ENCODE measurements around the gene USH2A. TPM values are rescaled to one million over a fixed set of nuclear protein-coding genes. Genes with fewer than 3 reads are reported as not detected.

Gene USH2A
- total and polyA plus RNA-seq, 4 donors, result 0.09 to 0.39 (median 0.15) TPM

DNA sequence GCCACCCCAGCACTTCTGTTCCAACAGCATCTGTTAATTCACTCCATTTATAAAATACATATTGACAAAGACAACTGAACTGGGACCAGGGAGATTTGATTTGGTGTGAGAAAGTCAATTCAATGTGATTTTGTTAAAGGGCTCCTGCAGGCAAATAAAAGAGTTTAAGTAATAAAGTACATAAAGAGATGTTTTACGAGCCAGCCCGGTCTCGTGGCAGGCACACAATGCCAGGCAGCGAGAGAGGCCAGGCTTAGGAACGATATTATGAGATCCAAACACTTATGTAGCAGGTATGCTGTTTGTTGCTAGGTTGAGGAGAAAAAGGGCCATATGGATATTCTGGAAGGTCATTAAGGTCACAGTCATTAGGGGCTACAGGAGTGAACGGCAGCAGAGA lies 629.1 kb downstream of the USH2A start:
- WGBS (ENCODE audit: insufficient coverage), result 21% methylated on average over 6 of the region's 6 CpGs
- H3K36me3 ChIP-seq (ENCODE audit: control insufficient read depth, insufficient read depth, low read length), result no peaks in the 10 kb centered on the region
- H3K27me3 ChIP-seq (ENCODE audit: control insufficient read depth, insufficient read depth, low read length), result no peaks in the 10 kb centered on the region
- H3K9me3 ChIP-seq (ENCODE audit: control insufficient read depth, insufficient read depth, low read length), result no peaks in the 10 kb centered on the region
- H3K27ac ChIP-seq (ENCODE audit: low read depth, low read length), result no peak overlapping the region
- H3K4me3 ChIP-seq (ENCODE audit: low read depth, low read length), result no peak overlapping the region
- H3K4me1 ChIP-seq (ENCODE audit: control insufficient read depth, insufficient read depth, low read length), result no peaks in the 10 kb centered on the region
- DNase-seq (ENCODE audit: low read depth in 4 of 6, low spot score in 6 of 6), result peak in 1 of 6 donors; percentile 36

DNA sequence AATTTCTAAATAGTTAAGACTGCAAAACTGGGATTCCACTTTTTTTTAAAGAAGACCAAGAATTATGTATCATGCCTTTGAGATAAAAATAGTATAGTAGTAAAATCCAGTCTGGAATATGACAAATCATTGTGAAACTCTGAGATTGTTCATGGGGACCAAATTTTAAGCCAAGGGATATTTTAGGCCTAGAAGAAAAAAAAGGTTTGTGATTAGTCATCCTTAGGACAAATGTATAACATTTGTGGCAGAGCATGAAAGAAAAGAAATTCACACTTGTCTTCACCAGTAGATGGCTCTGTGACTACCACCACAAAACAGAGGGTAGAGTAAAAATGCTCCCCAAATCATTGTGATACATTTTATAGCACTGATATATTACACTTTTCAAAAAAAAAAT lies 630.1 kb downstream of the USH2A start:
- Histone ChIP-seq H3K36me3 (ENCODE audit: control insufficient read depth, insufficient read depth, low read length) (no peaks in the 10 kb centered on the region), H3K9me3 (ENCODE audit: control insufficient read depth, insufficient read depth, low read length) (no peaks in the 10 kb centered on the region), H3K27me3 (ENCODE audit: control insufficient read depth, insufficient read depth, low read length) (no peaks in the 10 kb centered on the region), H3K4me3 (ENCODE audit: low read depth, low read length) (no peak overlapping the region), H3K27ac (ENCODE audit: low read depth, low read length) (no peak overlapping the region), H3K4me1 (ENCODE audit: control insufficient read depth, insufficient read depth, low read length) (no peaks in the 10 kb centered on the region)
- DNase-seq (ENCODE audit: low read depth in 4 of 6, low spot score in 6 of 6), result peak in 2 of 6 donors; percentile 10 to 52

DNA sequence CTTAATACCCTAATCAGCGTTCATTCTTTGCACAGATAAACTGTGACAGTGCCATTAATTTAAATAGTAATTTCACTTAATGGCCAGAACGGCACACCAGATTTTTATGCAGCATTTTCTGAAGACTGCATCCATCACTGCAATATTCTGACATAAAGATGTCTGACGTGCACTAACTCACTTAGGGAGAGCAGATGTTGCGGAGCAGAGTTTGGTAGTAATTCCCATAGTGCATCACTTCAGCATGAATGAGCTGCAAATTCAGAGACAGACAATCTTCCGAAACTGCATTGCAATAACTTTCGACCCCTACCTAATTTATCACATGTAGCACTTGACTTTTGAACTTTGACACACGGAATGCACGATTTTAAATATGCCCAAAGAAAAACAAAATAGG lies 630.8 kb downstream of the USH2A start:
- no peaks in the 10 kb centered on the region for H3K4me1 ChIP-seq (ENCODE audit: control insufficient read depth, insufficient read depth, low read length)
- WGBS (ENCODE audit: insufficient coverage), result 47% methylated on average over 3 of the region's 8 CpGs
- no peak overlapping the region for H3K4me3 ChIP-seq (ENCODE audit: low read depth, low read length)
- no peak overlapping the region for H3K27ac ChIP-seq (ENCODE audit: low read depth, low read length)
- peak in 1 of 6 donors; percentile 59 for DNase-seq (ENCODE audit: low read depth in 4 of 6, low spot score in 6 of 6)
- no peaks in the 10 kb centered on the region for H3K9me3 ChIP-seq (ENCODE audit: control insufficient read depth, insufficient read depth, low read length)
- no peaks in the 10 kb centered on the region for H3K27me3 ChIP-seq (ENCODE audit: control insufficient read depth, insufficient read depth, low read length)
- no peaks in the 10 kb centered on the region for H3K36me3 ChIP-seq (ENCODE audit: control insufficient read depth, insufficient read depth, low read length)

DNA sequence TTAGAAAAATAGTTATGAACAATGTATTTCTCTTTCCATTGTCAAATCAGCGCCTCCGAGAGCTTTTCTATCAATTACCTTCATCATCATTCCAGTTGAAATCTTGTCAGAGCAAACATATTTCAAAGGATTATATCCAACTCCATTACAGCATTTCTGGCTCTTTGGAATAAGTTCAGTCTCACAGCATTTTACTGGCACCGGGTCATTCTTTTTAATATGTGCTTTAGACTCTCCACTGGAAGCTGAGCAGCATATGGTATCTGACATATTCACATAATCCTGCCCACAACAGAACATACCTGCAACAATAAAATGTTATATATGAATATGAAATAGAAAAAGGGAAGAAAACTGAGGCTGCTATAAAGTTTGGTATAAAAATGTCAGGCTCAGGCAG lies 633.3 kb downstream of the USH2A start:
- DNase-seq (ENCODE audit: low read depth in 4 of 6, low spot score in 6 of 6), result peak in 1 of 6 donors; percentile 23

DNA sequence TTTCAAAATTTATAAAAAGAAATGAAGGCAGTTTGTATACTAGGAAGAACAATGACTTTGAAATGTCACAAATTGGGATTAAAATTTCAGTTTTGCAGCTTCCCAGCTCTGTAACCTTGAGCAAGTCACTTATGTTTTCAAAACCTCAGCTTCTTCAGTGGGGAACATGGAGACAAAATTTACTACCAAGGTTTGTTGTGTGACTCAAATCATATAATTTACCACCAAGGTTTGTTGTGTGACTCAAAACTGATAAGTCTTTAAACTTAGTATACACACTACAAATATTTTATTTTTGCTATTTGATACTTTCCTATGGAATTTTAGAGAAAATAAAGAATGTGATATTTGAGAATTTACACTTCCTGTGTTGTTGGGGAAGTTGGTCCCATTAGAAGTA lies 636.3 kb downstream of the USH2A start:
- no peak for DNase-seq (ENCODE audit: low read depth in 4 of 6, low spot score in 6 of 6)
- Histone ChIP-seq H3K36me3 (ENCODE audit: control insufficient read depth, insufficient read depth, low read length) (no peaks in the 10 kb centered on the region), H3K9me3 (ENCODE audit: control insufficient read depth, insufficient read depth, low read length) (no peaks in the 10 kb centered on the region), H3K27ac (ENCODE audit: low read depth, low read length) (no peak overlapping the region), H3K4me1 (ENCODE audit: control insufficient read depth, insufficient read depth, low read length) (no peaks in the 10 kb centered on the region), H3K27me3 (ENCODE audit: control insufficient read depth, insufficient read depth, low read length) (no peaks in the 10 kb centered on the region), H3K4me3 (ENCODE audit: low read depth, low read length) (no peak overlapping the region)

More for the DNA sequence above, 633.3 kb downstream of the USH2A start:
- no peaks in the 10 kb centered on the region for H3K27me3 ChIP-seq (ENCODE audit: control insufficient read depth, insufficient read depth, low read length)
- no peaks in the 10 kb centered on the region for H3K4me1 ChIP-seq (ENCODE audit: control insufficient read depth, insufficient read depth, low read length)
- H3K9me3 ChIP-seq (ENCODE audit: control insufficient read depth, insufficient read depth, low read length), result no peaks in the 10 kb centered on the region
- H3K27ac ChIP-seq (ENCODE audit: low read depth, low read length), result no peak overlapping the region
- WGBS (ENCODE audit: insufficient coverage), result 83% methylated on average over 3 of the region's 3 CpGs
- no peaks in the 10 kb centered on the region for H3K36me3 ChIP-seq (ENCODE audit: control insufficient read depth, insufficient read depth, low read length)
- H3K4me3 ChIP-seq (ENCODE audit: low read depth, low read length), result no peak overlapping the region

DNA sequence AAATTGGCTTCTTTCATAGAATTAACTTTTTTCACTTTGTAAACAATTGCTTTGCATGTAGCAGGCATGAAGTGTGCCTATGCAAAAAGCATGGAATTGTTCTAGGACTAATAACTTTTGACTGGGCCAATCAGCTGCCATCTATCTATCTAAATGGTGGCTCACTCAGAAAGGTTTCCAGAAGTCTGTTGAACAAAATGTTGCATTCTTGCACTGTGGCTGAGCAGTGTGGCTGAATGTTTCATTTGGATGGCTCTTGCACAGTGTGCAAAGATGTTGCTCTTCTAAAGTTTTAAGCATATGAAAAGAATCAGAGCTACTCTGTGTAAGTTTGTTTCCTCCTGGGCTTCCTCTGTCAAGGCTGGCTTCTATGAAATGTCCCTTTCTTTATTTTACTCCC lies 642.6 kb downstream of the USH2A start:
- Histone ChIP-seq H3K27ac (ENCODE audit: low read depth, low read length) (no peak overlapping the region), H3K4me3 (ENCODE audit: low read depth, low read length) (no peak overlapping the region), H3K36me3 (ENCODE audit: control insufficient read depth, insufficient read depth, low read length) (no peaks in the 10 kb centered on the region), H3K27me3 (ENCODE audit: control insufficient read depth, insufficient read depth, low read length) (no peaks in the 10 kb centered on the region), H3K9me3 (ENCODE audit: control insufficient read depth, insufficient read depth, low read length) (no peaks in the 10 kb centered on the region), H3K4me1 (ENCODE audit: control insufficient read depth, insufficient read depth, low read length) (no peaks in the 10 kb centered on the region)
- DNase-seq (ENCODE audit: low read depth in 4 of 6, low spot score in 6 of 6), result peak in 1 of 6 donors; percentile 52

DNA sequence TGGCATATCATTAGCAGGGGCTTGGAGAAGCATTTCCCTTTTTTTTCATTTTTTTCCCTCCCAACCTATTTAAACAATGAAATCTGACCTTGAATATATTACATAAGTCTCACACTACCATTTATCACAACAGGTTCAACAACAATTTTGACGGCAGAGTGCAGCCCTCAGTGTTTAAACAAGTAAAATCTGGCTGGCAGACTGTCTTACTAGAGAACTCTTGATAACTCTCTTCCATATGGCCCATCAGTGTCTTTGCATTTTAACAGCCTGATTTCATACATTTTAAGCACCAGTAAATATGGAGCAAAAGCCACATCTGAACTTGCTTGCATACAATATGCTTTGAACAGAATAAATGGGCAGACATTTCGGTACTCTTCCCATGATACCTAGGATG lies 643.1 kb downstream of the USH2A start:
- no peak overlapping the region for H3K27ac ChIP-seq (ENCODE audit: low read depth, low read length)
- H3K9me3 ChIP-seq (ENCODE audit: control insufficient read depth, insufficient read depth, low read length), result no peaks in the 10 kb centered on the region
- no peak overlapping the region for H3K4me3 ChIP-seq (ENCODE audit: low read depth, low read length)
- H3K36me3 ChIP-seq (ENCODE audit: control insufficient read depth, insufficient read depth, low read length), result no peaks in the 10 kb centered on the region
- no peaks in the 10 kb centered on the region for H3K4me1 ChIP-seq (ENCODE audit: control insufficient read depth, insufficient read depth, low read length)
- WGBS (ENCODE audit: insufficient coverage), result 57% methylated on average over 1 of the region's 2 CpGs
- peak in 2 of 6 donors; percentile 66 to 75 for DNase-seq (ENCODE audit: low read depth in 4 of 6, low spot score in 6 of 6)
- H3K27me3 ChIP-seq (ENCODE audit: control insufficient read depth, insufficient read depth, low read length), result no peaks in the 10 kb centered on the region

DNA sequence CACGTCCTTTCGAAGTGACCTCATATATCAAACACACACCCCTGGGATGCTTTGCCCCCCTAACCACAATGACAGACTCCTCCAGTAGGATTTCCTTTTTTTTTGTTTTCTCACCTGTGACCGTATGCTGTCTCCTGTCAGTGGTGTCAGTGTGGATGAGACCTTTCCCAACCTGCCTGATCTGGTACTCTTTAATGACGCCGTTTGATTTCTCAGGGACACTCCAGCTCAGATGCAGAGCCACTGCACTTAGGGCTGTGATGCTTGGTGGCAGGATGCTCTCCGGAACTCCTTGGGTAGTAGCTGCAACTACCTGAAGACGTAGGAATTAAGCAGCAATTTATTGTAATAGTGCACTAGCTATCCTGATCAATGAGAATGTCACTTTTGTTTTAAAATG lies 643.5 kb downstream of the USH2A start:
- Histone ChIP-seq H3K9me3 (ENCODE audit: control insufficient read depth, insufficient read depth, low read length) (no peaks in the 10 kb centered on the region), H3K36me3 (ENCODE audit: control insufficient read depth, insufficient read depth, low read length) (no peaks in the 10 kb centered on the region), H3K27ac (ENCODE audit: low read depth, low read length) (no peak overlapping the region), H3K27me3 (ENCODE audit: control insufficient read depth, insufficient read depth, low read length) (no peaks in the 10 kb centered on the region), H3K4me3 (ENCODE audit: low read depth, low read length) (no peak overlapping the region), H3K4me1 (ENCODE audit: control insufficient read depth, insufficient read depth, low read length) (no peaks in the 10 kb centered on the region)
- no peak for DNase-seq (ENCODE audit: low read depth in 4 of 6, low spot score in 6 of 6)
- 85% methylated on average over 4 of the region's 7 CpGs for whole genome bisulfite sequencing (ENCODE audit: insufficient coverage)

DNA sequence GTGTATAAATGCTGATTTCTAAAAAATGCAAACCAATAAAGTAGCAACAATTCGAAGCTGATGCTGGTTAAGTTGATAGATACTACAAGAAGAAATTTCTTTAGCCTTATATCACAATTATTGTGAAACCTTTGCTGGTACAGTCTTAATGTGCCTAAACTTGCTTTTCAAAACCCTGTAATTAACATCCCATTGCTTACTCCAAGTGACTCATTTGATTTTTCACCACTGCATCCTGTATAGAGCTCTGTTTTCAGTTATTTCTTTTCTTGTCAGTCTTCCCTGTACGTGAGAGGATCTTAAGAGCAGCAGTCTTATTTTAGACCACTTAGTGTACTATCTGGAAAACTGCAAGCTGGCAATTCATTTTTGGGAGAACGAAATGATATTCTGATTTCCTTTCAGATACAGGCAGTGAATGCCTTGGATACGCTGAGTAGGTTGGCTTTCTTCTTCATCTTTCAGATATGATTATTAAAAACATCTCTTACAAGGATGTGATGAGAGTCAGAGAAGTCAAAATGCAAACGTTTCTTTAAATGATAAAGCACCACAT lies 645.8 kb downstream of the USH2A start:
- peak in 1 of 6 donors; percentile 17 for DNase-seq (ENCODE audit: low read depth in 4 of 6, low spot score in 6 of 6)
- no peak overlapping the region for H3K27ac ChIP-seq (ENCODE audit: low read depth, low read length)
- no peak overlapping the region for H3K4me3 ChIP-seq (ENCODE audit: low read depth, low read length)
- no peaks in the 10 kb centered on the region for H3K4me1 ChIP-seq (ENCODE audit: control insufficient read depth, insufficient read depth, low read length)
- H3K36me3 ChIP-seq (ENCODE audit: control insufficient read depth, insufficient read depth, low read length), result no peaks in the 10 kb centered on the region
- no peaks in the 10 kb centered on the region for H3K9me3 ChIP-seq (ENCODE audit: control insufficient read depth, insufficient read depth, low read length)
- WGBS (ENCODE audit: insufficient coverage), result no CpG with 5 or more reads among the region's 5 CpGs
- H3K27me3 ChIP-seq (ENCODE audit: control insufficient read depth, insufficient read depth, low read length), result no peaks in the 10 kb centered on the region

DNA sequence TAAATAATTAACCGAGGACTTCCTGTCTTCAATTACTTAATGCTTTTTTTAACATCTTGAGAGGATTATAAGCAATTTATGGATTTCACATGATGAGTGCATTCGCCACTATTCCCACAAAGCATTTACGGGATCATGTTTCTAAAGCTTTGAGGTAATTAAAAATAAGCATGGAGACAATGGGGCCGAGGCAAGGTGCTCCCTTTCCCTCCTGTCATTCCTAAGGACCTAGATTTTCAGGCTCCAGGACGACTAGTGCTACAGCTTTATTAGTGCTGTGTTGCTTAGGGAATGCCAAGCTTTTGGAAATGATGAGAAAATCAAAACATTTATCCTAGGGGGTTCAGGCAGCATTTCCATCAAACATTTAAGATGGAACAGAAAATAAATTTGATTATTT lies 646.9 kb downstream of the USH2A start:
- WGBS (ENCODE audit: insufficient coverage), result no CpG with 5 or more reads among the region's 5 CpGs
- Histone ChIP-seq H3K4me1 (ENCODE audit: control insufficient read depth, insufficient read depth, low read length) (no peaks in the 10 kb centered on the region), H3K27ac (ENCODE audit: low read depth, low read length) (no peak overlapping the region), H3K4me3 (ENCODE audit: low read depth, low read length) (no peak overlapping the region), H3K36me3 (ENCODE audit: control insufficient read depth, insufficient read depth, low read length) (no peaks in the 10 kb centered on the region), H3K27me3 (ENCODE audit: control insufficient read depth, insufficient read depth, low read length) (no peaks in the 10 kb centered on the region), H3K9me3 (ENCODE audit: control insufficient read depth, insufficient read depth, low read length) (no peaks in the 10 kb centered on the region)
- no peak for DNase-seq (ENCODE audit: low read depth in 4 of 6, low spot score in 6 of 6)
